ENCODE measurements around the gene BPIFA3.
"Not testable (repeated sequence)": the region's sequence is repeated elsewhere in the genome, so short reads cannot be mapped to it uniquely, and the experiment has no call there.

Gene BPIFA3

GRCh38 chr20:33217052-33217451 is at the start of gene BPIFA3:
Gene BPIFA3 (plus strand): TSS chr20:33217352. CDS start chr20:33217537, 185 bp downstream.
- DNase-seq, result no peak

GRCh38 chr20:33167859-33168258 is 49.3 kb upstream of the BPIFA3 start, which contains the start of gene BPIFA2:
Gene BPIFA2 (plus strand): TSS chr20:33168159. CDS start chr20:33169146, 987 bp downstream.
- DNase-seq, result no peak

- DNase-seq, result no peak
These were observed 47.9 kb upstream of the BPIFA3 start for GRCh38 chr20:33169176-33169794.

DNA sequence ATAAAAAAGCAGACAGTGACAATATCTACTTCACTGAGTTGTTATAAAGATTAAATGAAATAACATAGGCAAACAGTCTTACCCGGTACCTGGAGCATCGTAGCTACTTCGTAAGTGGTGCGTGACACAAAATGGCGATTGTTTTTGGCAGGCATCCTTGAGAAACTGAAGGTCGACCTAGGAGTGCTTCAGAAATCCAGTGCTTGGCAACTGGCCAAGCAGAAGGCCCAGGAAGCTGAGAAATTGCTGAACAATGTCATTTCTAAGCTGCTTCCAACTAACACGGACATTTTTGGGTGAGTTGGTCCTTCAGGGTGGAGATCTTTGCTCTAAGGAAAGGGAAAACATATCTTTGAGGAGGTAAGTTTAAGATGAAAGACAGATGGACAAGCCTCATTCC is 44.4 kb upstream of the BPIFA3 start:
- peak; percentile 52 for DNase-seq

DNA sequence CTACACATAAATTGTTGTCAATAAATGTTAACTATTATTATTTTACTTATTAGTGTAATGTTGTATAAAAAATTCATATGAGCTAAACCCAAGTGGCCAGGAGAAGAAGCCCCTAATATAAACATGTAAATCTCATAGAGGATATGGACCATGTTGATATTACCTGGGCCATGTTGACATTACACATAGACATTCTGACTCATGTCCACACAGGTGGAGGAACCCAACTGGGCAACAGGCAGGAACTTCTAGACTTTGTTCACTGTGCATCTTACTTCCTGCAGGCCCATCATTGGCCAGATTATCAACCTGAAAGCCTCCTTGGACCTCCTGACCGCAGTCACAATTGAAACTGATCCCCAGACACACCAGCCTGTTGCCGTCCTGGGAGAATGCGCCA is 42.0 kb upstream of the BPIFA3 start:
- no peak for DNase-seq

GRCh38 chr20:33176101-33176500 is 41.1 kb upstream of the BPIFA3 start:
- DNase-seq, result no peak

- peak; percentile 21 for DNase-seq
These were observed 39.3 kb upstream of the BPIFA3 start for GRCh38 chr20:33177866-33178265.

DNA sequence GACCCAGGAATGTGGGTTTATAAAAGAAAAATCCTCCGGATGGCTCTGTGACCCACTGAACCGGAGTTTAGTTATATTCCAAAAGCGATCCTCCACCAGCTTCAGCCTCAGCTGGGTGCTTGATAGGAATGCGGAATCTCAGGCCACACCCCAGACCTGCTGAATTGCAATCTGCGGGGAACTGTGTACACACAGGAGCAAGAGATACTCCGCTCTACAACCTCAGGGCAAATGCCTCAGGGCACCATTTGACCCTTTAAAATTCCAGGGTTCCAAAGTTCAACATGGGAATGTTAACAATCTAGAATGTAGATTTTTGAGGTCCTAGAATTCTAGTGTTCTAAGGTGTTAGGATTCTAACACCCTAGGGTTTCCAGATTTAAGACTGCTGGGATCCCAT is 38.4 kb upstream of the BPIFA3 start:
- no peak for DNase-seq

DNA sequence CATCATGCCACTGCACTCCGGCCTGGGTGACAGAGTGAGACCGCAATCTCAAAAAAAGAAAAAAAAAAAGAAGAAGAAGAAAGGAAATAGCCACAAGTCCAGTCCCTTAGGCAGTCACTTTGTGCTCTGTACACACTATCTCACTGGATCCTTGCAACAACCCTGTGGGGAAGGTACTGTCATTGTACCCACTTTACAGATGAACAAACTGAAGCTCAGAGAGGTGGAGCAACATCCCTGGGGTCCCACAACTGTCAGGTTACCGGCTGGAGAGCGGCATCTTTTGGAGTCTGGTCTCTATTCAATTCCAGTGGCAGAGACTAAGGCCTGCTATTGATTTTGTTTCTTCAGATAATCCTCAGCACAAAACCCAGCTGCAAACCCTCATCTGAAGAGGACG is 37.0 kb upstream of the BPIFA3 start:
- no peak for DNase-seq

- no peak for DNase-seq
These were observed 35.6 kb upstream of the BPIFA3 start for GRCh38 chr20:33181482-33182093.

DNA sequence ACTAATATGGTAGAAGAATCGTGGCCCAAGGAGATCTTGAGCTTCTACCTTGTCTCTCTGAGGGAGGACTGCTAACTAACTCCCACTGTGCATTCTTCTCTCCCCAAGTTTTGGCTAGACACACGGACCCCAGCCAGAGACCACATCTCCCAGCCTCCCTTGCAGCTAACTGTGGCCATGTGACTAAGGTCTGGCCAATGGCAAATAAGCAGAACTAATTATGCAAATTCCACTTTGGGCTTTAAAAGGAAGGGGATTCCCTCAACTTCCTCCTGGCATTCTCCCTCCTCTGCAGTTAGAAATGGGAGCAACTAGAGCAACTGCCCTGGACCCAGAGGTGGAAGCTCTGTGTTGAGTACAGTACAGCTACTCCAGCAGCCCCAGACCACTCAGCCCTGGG is 33.8 kb upstream of the BPIFA3 start:
- DNase-seq, result no peak

DNA sequence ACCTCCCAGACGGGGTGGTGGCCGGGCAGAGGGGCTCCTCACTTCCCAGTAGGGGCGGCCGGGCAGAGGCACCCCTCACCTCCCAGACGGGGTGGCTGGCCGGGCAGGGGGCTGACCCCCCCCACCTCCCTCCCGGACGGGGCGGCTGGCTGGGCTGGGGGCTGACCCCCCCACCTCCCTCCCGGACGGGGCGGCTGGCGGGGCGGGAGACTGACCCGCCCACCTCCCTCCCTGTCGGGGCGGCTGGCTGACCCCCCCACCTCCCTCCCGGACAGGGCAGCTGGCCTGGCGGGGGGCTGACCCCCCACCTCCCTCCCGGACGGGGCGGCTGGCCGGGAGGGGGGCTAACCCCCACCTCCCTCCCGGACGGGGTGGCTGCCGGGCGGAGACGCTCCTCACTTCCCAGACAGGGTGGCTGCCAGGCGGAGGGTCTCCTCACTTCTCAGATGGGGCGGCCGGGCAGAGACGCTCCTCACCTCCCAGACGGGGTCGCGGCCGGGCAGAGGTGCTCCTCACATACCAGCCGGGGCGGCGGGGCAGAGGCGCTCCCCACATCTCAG is 32.0 kb upstream of the BPIFA3 start:
- DNase-seq, result not testable (repeated sequence)

- no peak for DNase-seq
These were observed 29.7 kb upstream of the BPIFA3 start for GRCh38 chr20:33187491-33187890.

GRCh38 chr20:33188421-33188820 is 28.7 kb upstream of the BPIFA3 start:
- DNase-seq, result no peak

DNA sequence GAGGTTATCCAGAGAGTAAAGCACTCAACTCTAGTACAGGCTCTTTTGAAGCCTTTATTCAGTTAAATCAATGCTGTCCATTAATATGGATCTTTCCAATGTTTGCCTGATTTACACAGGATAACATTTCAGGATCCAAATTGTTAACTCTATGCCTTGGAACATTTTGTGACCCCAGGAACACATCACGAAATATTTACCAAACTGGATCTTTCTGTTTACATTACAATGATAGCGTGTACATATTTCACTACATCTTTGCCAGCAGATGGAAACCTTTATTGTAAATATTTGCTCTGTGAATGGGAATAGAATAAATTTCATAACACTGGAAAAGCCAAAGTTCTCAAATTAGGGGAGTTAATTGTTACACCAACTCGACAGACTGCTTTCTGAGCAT is 25.7 kb upstream of the BPIFA3 start:
- DNase-seq, result no peak

- DNase-seq, result no peak
These were observed 25.2 kb upstream of the BPIFA3 start for GRCh38 chr20:33191955-33192354.

GRCh38 chr20:33192912-33193501 is 24.1 kb upstream of the BPIFA3 start:
- no peak for DNase-seq

DNA sequence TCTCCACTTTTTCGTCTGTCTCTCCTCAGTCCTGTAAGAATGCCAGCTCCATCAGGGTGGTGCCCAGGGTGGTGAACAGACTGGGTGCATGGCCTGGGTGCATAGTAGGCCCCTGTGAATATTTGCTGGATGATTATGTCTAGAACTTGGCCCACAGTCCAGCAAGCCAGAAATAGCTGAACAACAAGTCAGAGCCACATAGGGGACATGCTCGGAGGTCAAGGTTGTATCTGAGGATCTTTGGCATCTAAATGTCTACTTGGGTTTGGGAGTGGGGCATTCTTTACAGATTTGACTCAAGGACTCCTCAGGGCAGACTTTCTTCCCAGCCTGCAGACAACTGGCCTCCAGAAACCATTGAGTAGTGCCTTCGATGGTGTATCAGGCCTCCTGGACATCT is 18.1 kb upstream of the BPIFA3 start:
- DNase-seq, result no peak

DNA sequence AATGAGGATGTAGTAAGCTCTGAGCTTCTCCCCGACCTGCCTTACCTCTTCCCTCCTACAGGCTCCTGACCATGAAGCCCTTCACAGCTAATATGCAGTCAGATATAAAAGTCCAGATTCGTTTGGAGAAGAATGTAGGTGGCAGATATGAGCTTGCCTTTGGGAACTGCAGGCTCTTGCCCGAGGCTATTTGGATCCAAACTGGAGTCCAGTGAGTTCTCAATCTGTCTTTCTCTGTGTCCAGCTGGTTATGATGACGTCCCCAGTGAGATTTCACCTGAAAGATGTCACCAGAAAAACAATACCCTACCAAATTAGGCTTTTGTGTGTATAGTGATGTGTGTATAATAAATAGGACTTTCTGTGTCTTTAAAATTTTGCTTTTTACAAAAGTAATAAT is 14.7 kb upstream of the BPIFA3 start:
- no peak for DNase-seq

DNA sequence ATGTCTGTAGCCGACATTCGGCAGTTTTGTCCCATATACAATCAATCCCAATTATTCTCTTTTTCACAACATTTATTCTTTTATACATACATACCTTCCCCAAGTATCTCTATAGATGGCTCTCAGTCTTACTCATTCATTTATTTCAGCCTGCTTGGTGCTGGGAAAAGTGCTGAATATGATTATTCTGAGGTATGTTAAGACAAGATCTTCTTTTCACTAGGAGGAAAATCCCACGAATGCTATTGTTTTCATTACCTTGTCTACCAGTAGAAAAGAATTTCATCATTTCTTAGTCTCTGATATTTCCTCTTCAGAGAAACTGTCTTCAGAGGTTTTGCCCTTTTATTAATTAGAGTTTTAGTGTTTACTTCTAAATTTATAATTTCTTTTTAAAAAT is 13.7 kb upstream of the BPIFA3 start:
- no peak for DNase-seq

DNA sequence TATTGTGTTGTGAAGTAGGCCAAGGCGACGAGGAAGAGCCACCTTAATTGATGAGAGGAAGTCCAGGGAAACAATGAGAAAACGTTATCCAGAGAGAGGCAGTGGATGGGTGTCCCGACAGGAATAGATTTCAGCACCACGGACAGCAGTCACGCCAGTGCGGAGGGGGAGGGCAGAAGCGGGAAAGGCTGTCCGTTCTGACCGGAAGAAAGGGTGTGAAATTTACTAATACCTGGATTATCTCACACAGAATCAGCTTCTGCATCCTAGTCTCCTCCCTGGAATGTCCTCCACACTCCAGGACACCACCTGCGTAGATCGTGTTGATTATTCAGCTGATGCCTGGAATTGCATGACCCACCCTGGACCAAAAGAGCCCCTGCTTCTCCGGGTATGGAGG is 7.4 kb upstream of the BPIFA3 start:
- no peak for DNase-seq

- no peak for DNase-seq
These were observed 6.8 kb upstream of the BPIFA3 start for GRCh38 chr20:33210371-33210770.

DNA sequence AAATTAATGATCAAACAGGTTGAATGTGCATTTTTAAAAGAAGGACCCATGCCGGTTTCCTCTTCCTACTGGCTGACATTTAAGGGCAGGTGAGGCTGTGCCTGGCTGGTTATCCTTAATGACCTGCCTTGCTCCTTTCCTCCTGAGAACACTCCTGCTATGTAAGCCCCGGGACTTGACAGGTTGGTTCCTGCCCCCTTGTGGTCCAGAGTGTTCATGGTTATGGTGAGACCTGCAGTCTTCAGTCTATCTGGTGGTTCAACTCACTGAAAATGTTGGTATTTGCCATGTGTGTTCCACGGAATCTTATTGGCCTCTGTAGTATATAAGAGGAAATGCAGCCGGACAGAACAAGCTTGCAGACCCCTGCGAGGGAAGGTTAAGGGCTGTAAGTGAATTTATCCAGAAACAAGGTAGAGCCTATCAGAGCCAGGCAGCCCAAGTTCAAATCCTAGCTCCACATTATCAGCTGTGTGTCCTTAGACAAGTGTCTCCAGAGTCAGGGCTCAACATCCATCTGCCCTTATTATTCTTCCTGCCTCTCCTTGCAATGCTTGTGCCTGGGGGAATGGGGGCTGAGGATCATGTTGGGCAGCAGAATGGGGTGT is 5.2 kb upstream of the BPIFA3 start:
- DNase-seq, result peak; percentile 63

GRCh38 chr20:33224399-33224798 is 7.2 kb downstream of the BPIFA3 start:
- no peak for DNase-seq
